Liver (tissue), 9 donors: ENCODE measurements around the gene PATE2. TPM values are rescaled to one million over a fixed set of nuclear protein-coding genes. Genes with fewer than 3 reads are reported as not detected.

Source experiments
- DNase-seq: peaks from one replicate; pipeline ENCODE4 v3.0.0-alpha.2; 2017; ENCODE audit warnings: low spot score
- H3K27ac ChIP-seq, 2 donors: one replicate each; pipeline ENCODE4 v1.7.0; 2013; ENCODE audit warnings: inconsistent platforms in 2 of 2, low read length in 2 of 2, control low read depth in 1 of 2, low read depth in 1 of 2, mild to moderate bottlenecking in 1 of 2
- H3K27me3 ChIP-seq, 4 donors: one replicate each; pipeline versions ENCODE4 v1.6.1 to v1.7.0; 2013; ENCODE audit warnings: low read length in 3 of 4, inconsistent platforms in 1 of 4, mild to moderate bottlenecking in 1 of 4, moderate library complexity in 1 of 4; ENCODE audit not compliant: control insufficient read depth in 4 of 4, insufficient read depth in 4 of 4
- H3K36me3 ChIP-seq, 4 donors: one replicate each; pipeline versions ENCODE4 v1.6.1 to v1.7.0; 2013; ENCODE audit warnings: low read length in 3 of 4, mild to moderate bottlenecking in 3 of 4, low read depth in 1 of 4, moderate library complexity in 1 of 4; ENCODE audit not compliant: control insufficient read depth in 4 of 4, insufficient read depth in 3 of 4
- H3K4me1 ChIP-seq, 4 donors: one replicate each; pipeline versions ENCODE4 v1.6.1 to v1.7.0; 2013; ENCODE audit warnings: low read length in 3 of 4, mild to moderate bottlenecking in 3 of 4, moderate library complexity in 1 of 4; ENCODE audit not compliant: control insufficient read depth in 4 of 4, insufficient read depth in 4 of 4
- H3K4me3 ChIP-seq, 3 donors: one replicate each; pipeline versions ENCODE4 v1.6.1 to v1.7.0; 2013; ENCODE audit warnings: low read length in 3 of 3, control low read depth in 1 of 3, low read depth in 1 of 3, mild to moderate bottlenecking in 1 of 3
- H3K9ac ChIP-seq, 2 donors: one replicate each; pipeline ENCODE4 v1.7.0; 2013; ENCODE audit warnings: low read length in 2 of 2, mild to moderate bottlenecking in 2 of 2, moderate library complexity in 2 of 2, control low read depth in 1 of 2, low read depth in 1 of 2
- H3K9me3 ChIP-seq, 4 donors: one replicate each; pipeline versions ENCODE4 v1.6.1 to v1.7.0; 2013; ENCODE audit warnings: low read length in 3 of 4; ENCODE audit not compliant: control insufficient read depth in 4 of 4
- ATF3 ChIP-seq: IDR thresholded peaks from 2 replicates; pipeline ENCODE4 v1.6.1; 2016; ENCODE audit warnings: antibody characterized with exemption
- EGR1 ChIP-seq, 2 donors: IDR thresholded peaks; 2 replicates each; pipeline ENCODE4 v1.6.1; 2016 to 2018; ENCODE audit warnings: antibody characterized with exemption in 2 of 2, low read depth in 2 of 2
- FOXA1 ChIP-seq: IDR thresholded peaks from 2 replicates; pipeline ENCODE4 v1.6.1; 2016; ENCODE audit warnings: antibody characterized with exemption
- FOXA2 ChIP-seq: IDR thresholded peaks from 2 replicates; pipeline ENCODE4 v1.6.1; 2016; ENCODE audit warnings: antibody characterized with exemption
- GABPA ChIP-seq, 2 donors: IDR thresholded peaks in 1 of 2; conservative IDR thresholded peaks in 1 of 2; 2 replicates each; pipeline ENCODE4 v1.6.1; 2016; ENCODE audit warnings: antibody characterized with exemption in 2 of 2, mild to moderate bottlenecking in 1 of 2, moderate library complexity in 1 of 2
- JUND ChIP-seq, 2 donors: IDR thresholded peaks; 2 replicates each; pipeline ENCODE4 v1.6.1; 2016; ENCODE audit warnings: antibody characterized with exemption in 2 of 2
- NR2F2 ChIP-seq: IDR thresholded peaks from 2 replicates; pipeline ENCODE4 v1.6.1; 2016; ENCODE audit warnings: antibody characterized with exemption
- RAD21 ChIP-seq, 2 donors: IDR thresholded peaks; 2 replicates each; pipeline ENCODE4 v1.6.1; 2016; ENCODE audit warnings: antibody characterized with exemption in 2 of 2, mild to moderate bottlenecking in 2 of 2
- SP1 ChIP-seq: IDR thresholded peaks from 2 replicates; pipeline ENCODE4 v1.6.1; 2018; ENCODE audit warnings: antibody characterized with exemption, mild to moderate bottlenecking
- TAF1 ChIP-seq: conservative IDR thresholded peaks from 2 replicates; pipeline ENCODE4 v1.6.1; 2016; ENCODE audit warnings: antibody characterized with exemption, mild to moderate bottlenecking
- YY1 ChIP-seq: IDR thresholded peaks from 2 replicates; pipeline ENCODE4 v1.6.1; 2016; ENCODE audit warnings: antibody characterized with exemption, mild to moderate bottlenecking
- ZBTB33 ChIP-seq: IDR thresholded peaks from 2 replicates; pipeline ENCODE4 v1.6.1; 2016; ENCODE audit warnings: antibody characterized with exemption
- WGBS: extraction: QIAGEN DNeasy Blood & Tissue Kit; methylation state at CpG from one replicate; pipeline ENCODE4 v1.1.7; 2013; 5-methylcytosine and 5-hydroxymethylcytosine counted together
- polyA plus RNA-seq, 2 donors: library from polyadenylated mRNA; stranded (reverse) in 1 of 2; unstranded in 1 of 2; fragments of 200-250 nt in 1 of 2; fragments of >200 nt in 1 of 2; fragmentation: Nextera tagmentation in 1 of 2; extraction: Ambion mirVana in 1 of 2; gene quantifications; one replicate each; pipeline versions ENCODE4 v1.2.1 to v1.2.3, GENCODE V29; 2013 to 2015
- total RNA-seq, 2 donors: library from RNA; depleted of rRNA; stranded (reverse); fragments of >200 nt; gene quantifications; one replicate each; pipeline ENCODE4 v1.2.3, GENCODE V29; 2014
- TF ChIP-seq, protein P1 (sequence below): IDR thresholded peaks from 2 replicates; pipeline ENCODE4 v1.6.1; 2016; ENCODE audit warnings: antibody characterized with exemption
- TF ChIP-seq, protein P2 (sequence below): fragments of 150-350 bp; IDR thresholded peaks from 2 replicates; pipeline ENCODE4 v1.5.1; 2017; ENCODE audit warnings: improper control_type of control experiment, low read depth, low read length; ENCODE audit not compliant: missing input control
- TF ChIP-seq, protein P3 (sequence below): IDR thresholded peaks from 2 replicates; pipeline ENCODE4 v1.6.1; 2016; ENCODE audit warnings: antibody characterized with exemption, mild to moderate bottlenecking
- donor health status: healthy.
- donor health status: healthy.
- donor health status: healthy.
- donor health status: healthy.
- donor health status: healthy.

The PATE2 gene
- total and polyA plus RNA-seq, 4 donors, result not detected

- Histone ChIP-seq H3K36me3 (no peaks in the 10 kb centered on the region), H3K4me1 (no peaks in the 10 kb centered on the region), H3K4me3 (no peak overlapping the region), H3K9ac (no peak overlapping the region), H3K9me3 (no peaks in the 10 kb centered on the region), H3K27ac (no peak overlapping the region), H3K27me3 (peaks cover 0 to 10% (median 0%) of the 10 kb centered on the region in 4 donors)
- DNase-seq, result no peak
- TF ChIP-seq TAF1 (no peak), JUND (IDR thresholded peaks at IDR 0.05) (no peak), ZBTB33 (no peak), GABPA (IDR thresholded peaks at IDR 0.05 in 1 of 2, conservative IDR thresholded peaks at IDR 0.05 in 1 of 2) (no peak), YY1 (no peak), FOXA2 (no peak), RAD21 (IDR thresholded peaks at IDR 0.05) (no peak), FOXA1 (no peak), NR2F2 (no peak), ATF3 (no peak), SP1 (no peak), EGR1 (IDR thresholded peaks at IDR 0.05; ENCODE audit: low read depth in 2 of 2) (no peak)
- TF ChIP-seq, protein P1, sequence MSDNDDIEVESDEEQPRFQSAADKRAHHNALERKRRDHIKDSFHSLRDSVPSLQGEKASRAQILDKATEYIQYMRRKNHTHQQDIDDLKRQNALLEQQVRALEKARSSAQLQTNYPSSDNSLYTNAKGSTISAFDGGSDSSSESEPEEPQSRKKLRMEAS, result no peak
- TF ChIP-seq, protein P2, sequence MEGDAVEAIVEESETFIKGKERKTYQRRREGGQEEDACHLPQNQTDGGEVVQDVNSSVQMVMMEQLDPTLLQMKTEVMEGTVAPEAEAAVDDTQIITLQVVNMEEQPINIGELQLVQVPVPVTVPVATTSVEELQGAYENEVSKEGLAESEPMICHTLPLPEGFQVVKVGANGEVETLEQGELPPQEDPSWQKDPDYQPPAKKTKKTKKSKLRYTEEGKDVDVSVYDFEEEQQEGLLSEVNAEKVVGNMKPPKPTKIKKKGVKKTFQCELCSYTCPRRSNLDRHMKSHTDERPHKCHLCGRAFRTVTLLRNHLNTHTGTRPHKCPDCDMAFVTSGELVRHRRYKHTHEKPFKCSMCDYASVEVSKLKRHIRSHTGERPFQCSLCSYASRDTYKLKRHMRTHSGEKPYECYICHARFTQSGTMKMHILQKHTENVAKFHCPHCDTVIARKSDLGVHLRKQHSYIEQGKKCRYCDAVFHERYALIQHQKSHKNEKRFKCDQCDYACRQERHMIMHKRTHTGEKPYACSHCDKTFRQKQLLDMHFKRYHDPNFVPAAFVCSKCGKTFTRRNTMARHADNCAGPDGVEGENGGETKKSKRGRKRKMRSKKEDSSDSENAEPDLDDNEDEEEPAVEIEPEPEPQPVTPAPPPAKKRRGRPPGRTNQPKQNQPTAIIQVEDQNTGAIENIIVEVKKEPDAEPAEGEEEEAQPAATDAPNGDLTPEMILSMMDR, result no peak
- TF ChIP-seq, protein P3, sequence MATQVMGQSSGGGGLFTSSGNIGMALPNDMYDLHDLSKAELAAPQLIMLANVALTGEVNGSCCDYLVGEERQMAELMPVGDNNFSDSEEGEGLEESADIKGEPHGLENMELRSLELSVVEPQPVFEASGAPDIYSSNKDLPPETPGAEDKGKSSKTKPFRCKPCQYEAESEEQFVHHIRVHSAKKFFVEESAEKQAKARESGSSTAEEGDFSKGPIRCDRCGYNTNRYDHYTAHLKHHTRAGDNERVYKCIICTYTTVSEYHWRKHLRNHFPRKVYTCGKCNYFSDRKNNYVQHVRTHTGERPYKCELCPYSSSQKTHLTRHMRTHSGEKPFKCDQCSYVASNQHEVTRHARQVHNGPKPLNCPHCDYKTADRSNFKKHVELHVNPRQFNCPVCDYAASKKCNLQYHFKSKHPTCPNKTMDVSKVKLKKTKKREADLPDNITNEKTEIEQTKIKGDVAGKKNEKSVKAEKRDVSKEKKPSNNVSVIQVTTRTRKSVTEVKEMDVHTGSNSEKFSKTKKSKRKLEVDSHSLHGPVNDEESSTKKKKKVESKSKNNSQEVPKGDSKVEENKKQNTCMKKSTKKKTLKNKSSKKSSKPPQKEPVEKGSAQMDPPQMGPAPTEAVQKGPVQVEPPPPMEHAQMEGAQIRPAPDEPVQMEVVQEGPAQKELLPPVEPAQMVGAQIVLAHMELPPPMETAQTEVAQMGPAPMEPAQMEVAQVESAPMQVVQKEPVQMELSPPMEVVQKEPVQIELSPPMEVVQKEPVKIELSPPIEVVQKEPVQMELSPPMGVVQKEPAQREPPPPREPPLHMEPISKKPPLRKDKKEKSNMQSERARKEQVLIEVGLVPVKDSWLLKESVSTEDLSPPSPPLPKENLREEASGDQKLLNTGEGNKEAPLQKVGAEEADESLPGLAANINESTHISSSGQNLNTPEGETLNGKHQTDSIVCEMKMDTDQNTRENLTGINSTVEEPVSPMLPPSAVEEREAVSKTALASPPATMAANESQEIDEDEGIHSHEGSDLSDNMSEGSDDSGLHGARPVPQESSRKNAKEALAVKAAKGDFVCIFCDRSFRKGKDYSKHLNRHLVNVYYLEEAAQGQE, result no peak
- 50% methylated on average over 10 of the region's 10 CpGs for WGBS
These were observed 10.1 kb downstream of the PATE2 start for GRCh38 chr11:125768336-125769046.

DNA sequence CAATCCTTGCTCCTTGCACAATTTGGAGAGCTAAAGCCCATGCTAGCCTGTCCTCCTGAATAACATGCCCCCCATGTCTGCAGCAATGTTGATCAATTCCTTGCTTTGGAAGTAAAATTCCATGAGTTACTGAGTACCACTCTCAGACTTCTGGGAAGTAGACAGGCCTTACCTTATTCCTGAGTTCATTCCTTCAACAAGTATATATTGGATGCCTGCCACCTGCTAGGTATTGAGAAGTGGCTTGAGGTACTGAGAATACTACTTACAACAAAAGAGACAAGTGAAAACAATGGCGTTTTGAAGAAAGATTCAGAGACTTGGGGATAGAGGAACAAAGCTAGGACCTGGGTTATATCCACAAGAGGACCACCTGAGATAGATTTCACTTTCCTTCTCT, 12.4 kb downstream of the PATE2 start:
- TF ChIP-seq, protein P1, result no peak
- TF ChIP-seq, protein P2, result no peak
- 55% methylated on average over 1 of the region's 1 CpG for WGBS
- H3K4me3 ChIP-seq, result no peak overlapping the region

More for the DNA sequence above, 12.4 kb downstream of the PATE2 start:
- no peak for DNase-seq
- no peak overlapping the region for H3K9ac ChIP-seq
- peaks cover 0 to 10% (median 0%) of the 10 kb centered on the region in 4 donors for H3K27me3 ChIP-seq
- no peaks in the 10 kb centered on the region for H3K36me3 ChIP-seq
- no peaks in the 10 kb centered on the region for H3K4me1 ChIP-seq
- H3K27ac ChIP-seq, result no peak overlapping the region
- H3K9me3 ChIP-seq, result no peaks in the 10 kb centered on the region
